HFFc6 (cell line): ENCODE results near the gene ARTN. TPM values are rescaled to one million over a fixed set of nuclear protein-coding genes. Genes with fewer than 3 reads are reported as not detected.
A peak's percentile ranks its signal among the peaks of the same experiment; 100 is the strongest.

Experiments
- DNase-seq: peaks from one replicate; pipeline ENCODE4 v3.0.0-alpha.2; 2018
- H3K27ac Mint-ChIP-seq: 2 replicates; pipeline ENCODE4 v1.8.0; 2020; ENCODE audit warnings: mild to moderate bottlenecking, mixed read lengths
- H3K27me3 Mint-ChIP-seq: 2 replicates; pipeline ENCODE4 v1.8.0; 2021; ENCODE audit warnings: mild to moderate bottlenecking, moderate library complexity, mixed read lengths; ENCODE audit not compliant: insufficient read depth
- H3K36me3 Mint-ChIP-seq: 2 replicates; pipeline ENCODE4 v1.8.0; 2021; ENCODE audit warnings: low read depth, mixed read lengths
- H3K4me1 Mint-ChIP-seq: 2 replicates; pipeline ENCODE4 v1.8.0; 2020; ENCODE audit warnings: low read depth, mixed read lengths
- H3K4me3 Mint-ChIP-seq: 2 replicates; pipeline ENCODE4 v1.8.0; 2020; ENCODE audit warnings: mild to moderate bottlenecking, moderate library complexity, mixed read lengths
- H3K9me3 Mint-ChIP-seq: 2 replicates; pipeline ENCODE4 v1.8.0; 2020; ENCODE audit warnings: mild to moderate bottlenecking, mixed read lengths
- total RNA-seq, 6 experiments: library from RNA; stranded (reverse); fragmentation: NEBNext Ultra II Directional; extraction: Animal tissue kit (Norgen Biotek cat#: 25700); gene quantifications; 2 replicates in 1 of 6; 3 replicates in 5 of 6; pipeline ENCODE4 v1.2.3, GENCODE V29; 2021
- TF ChIP-seq, protein P1 (sequence below): fragments of 200-600 bp; sonication (generic); IDR thresholded peaks from 2 replicates; pipeline ENCODE4 v1.5.0; 2021; ENCODE audit warnings: antibody characterized with exemption, mild to moderate bottlenecking

The ARTN gene
- total RNA-seq, 6 experiments from 2014 or later, result 0.14 to 0.61 (median 0.37) TPM

- DNase-seq, result no peak
- Mint-ChIP-seq H3K27ac (no peak overlapping the region), H3K4me1 (peaks cover 36% of the 10 kb centered on the region), H3K36me3 (peaks cover 43% of the 10 kb centered on the region), H3K9me3 (peaks cover 12% of the 10 kb centered on the region), H3K4me3 (no peak overlapping the region), H3K27me3 (peaks cover 5% of the 10 kb centered on the region)
- TF ChIP-seq, protein P1, sequence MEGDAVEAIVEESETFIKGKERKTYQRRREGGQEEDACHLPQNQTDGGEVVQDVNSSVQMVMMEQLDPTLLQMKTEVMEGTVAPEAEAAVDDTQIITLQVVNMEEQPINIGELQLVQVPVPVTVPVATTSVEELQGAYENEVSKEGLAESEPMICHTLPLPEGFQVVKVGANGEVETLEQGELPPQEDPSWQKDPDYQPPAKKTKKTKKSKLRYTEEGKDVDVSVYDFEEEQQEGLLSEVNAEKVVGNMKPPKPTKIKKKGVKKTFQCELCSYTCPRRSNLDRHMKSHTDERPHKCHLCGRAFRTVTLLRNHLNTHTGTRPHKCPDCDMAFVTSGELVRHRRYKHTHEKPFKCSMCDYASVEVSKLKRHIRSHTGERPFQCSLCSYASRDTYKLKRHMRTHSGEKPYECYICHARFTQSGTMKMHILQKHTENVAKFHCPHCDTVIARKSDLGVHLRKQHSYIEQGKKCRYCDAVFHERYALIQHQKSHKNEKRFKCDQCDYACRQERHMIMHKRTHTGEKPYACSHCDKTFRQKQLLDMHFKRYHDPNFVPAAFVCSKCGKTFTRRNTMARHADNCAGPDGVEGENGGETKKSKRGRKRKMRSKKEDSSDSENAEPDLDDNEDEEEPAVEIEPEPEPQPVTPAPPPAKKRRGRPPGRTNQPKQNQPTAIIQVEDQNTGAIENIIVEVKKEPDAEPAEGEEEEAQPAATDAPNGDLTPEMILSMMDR, result no peak
Measured at GRCh38 chr1:43925846-43926245, 7.8 kb upstream of the ARTN start.

DNA sequence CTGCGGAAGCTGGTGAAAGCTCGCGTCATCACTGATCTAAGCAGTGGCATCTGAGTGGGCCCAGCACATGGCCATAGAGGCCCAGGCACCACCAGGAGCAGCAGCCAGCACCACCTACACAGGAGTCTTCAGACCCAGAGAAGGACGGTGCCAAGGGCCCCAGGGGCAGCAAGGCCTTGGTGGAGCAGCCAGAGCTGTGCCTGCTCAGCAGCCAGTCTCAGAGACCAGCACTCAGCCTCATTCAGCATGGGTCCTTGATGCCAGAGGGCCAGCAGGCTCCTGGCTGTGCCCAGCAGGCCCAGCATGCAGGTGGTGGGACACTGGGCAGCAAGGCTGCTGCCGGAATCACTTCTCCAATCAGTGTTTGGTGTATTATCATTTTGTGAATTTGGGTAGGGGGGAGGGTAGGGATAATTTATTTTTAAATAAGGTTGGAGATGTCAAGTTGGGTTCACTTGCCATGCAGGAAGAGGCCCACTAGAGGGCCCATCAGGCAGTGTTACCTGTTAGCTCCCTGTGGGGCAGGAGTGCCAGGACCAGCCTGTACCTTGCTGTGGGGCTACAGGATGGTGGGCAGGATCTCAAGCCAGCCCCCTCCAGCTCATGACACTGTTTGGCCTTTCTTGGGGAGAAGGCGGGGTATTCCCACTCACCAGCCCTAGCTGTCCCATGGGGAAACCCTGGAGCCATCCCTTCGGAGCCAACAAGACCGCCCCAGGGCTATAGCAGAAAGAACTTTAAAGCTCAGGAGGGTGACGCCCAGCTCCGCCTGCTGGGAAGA, 3.2 kb upstream of the ARTN start:
- Mint-ChIP-seq H3K4me1 (peaks cover 38% of the 10 kb centered on the region), H3K27ac (no peak overlapping the region), H3K36me3 (peaks cover 35% of the 10 kb centered on the region), H3K4me3 (no peak overlapping the region), H3K27me3 (peaks cover 3% of the 10 kb centered on the region; the same call in 1 of the 2 replicates), H3K9me3 (peaks cover 12% of the 10 kb centered on the region)
- TF ChIP-seq, protein P1, result peak; percentile 66
- DNase-seq, result no peak

DNA sequence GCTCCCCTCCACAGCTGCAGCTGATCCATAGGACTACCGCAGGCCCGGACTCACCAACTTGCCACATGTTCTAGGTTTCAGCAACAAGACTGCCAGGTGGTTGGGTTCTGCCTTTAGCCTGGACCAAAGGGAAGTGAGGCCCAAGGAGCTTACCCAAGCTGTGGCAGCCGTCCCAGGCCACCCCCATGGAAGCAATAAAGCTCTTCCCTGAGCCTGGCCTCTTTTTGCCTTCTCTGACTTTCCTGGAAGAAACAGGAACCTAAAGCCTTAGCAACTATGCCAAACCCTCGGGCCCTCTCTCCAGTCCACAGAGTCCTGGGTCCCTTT, 2.7 kb upstream of the ARTN start:
- peaks cover 12% of the 10 kb centered on the region for H3K9me3 Mint-ChIP-seq
- no peak for DNase-seq
- no peak overlapping the region for H3K4me3 Mint-ChIP-seq
- H3K4me1 Mint-ChIP-seq, result peaks cover 38% of the 10 kb centered on the region
- H3K27ac Mint-ChIP-seq, result no peak overlapping the region
- peaks cover 3% of the 10 kb centered on the region; the same call in 1 of the 2 replicates for H3K27me3 Mint-ChIP-seq
- H3K36me3 Mint-ChIP-seq, result peaks cover 30% of the 10 kb centered on the region
- TF ChIP-seq, protein P1, result no peak

GRCh38 chr1:43931711-43932660, 1.6 kb upstream of the ARTN start:
- DNase-seq, result no peak
- TF ChIP-seq, protein P1, result no peak
- H3K27me3 Mint-ChIP-seq, result peaks cover 3% of the 10 kb centered on the region; the same call in 1 of the 2 replicates
- peaks cover 12% of the 10 kb centered on the region for H3K9me3 Mint-ChIP-seq
- no peak overlapping the region; the same call in 1 of the 2 replicates for H3K27ac Mint-ChIP-seq
- peaks cover 22% of the 10 kb centered on the region for H3K36me3 Mint-ChIP-seq
- H3K4me3 Mint-ChIP-seq, result no peak overlapping the region
- H3K4me1 Mint-ChIP-seq, result peaks cover 38% of the 10 kb centered on the region

DNA sequence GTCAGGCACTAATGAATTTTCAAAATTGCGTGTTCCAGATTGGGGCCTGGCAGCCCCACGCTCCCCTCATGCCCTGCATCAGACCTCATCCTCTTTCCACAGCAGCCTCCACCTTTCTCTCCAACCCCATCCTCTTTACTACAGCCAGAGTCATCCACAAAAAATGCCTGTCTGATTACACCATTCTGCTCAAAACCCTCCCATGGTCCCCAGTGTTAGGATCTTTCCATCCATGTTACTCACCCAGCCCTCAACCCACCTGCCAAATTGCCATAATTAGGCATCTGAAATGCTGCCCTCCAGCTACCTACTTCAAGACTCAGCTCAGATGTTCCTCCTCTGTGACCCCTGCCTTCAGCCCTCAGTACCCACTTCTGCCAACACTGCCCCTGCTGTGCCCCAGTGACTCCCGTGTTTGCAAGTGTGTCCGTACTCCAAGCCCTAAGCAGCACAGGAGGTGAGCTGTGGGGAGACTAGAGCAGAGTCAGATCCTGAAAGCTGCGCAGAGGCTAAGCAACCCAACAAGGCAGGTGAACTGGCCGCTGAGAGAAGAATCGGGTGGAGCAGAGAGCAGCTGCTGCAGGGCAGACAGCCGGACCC, 715 bp upstream of the ARTN start:
- no peaks in the 10 kb centered on the region for H3K27me3 Mint-ChIP-seq
- H3K27ac Mint-ChIP-seq, result peak overlapping the region; percentile 32
- TF ChIP-seq, protein P1, result no peak
- H3K36me3 Mint-ChIP-seq, result peaks cover 14% of the 10 kb centered on the region
- peak overlapping the region; percentile 69 for H3K4me3 Mint-ChIP-seq
- H3K9me3 Mint-ChIP-seq, result peaks cover 7% of the 10 kb centered on the region
- peaks cover 32% of the 10 kb centered on the region for H3K4me1 Mint-ChIP-seq
- DNase-seq, result peak; percentile 46
